DOHH2 (cell line): ENCODE measurements around the gene DNMT3A.

ENCODE experiments used
- CTCF ChIP-seq: fragments of 200-600 bp; sonication (generic); IDR thresholded peaks from one replicate; pipeline ENCODE4 v1.5.1; 2014; ENCODE audit warnings: antibody characterized with exemption, mild to moderate bottlenecking, low read depth, low read length; ENCODE audit not compliant: poor library complexity, severe bottlenecking
- EZH2phosphoT487 ChIP-seq: fragments of 200-600 bp; sonication (generic); IDR thresholded peaks from 2 replicates; pipeline ENCODE4 v1.6.1; 2017; ENCODE audit warnings: borderline replicate concordance, mild to moderate bottlenecking, antibody characterized with exemption, low read length, moderate library complexity, mixed read lengths

GRCh38 chr2:25369439-25369838, 27.7 kb upstream of the DNMT3A start:
- TF ChIP-seq CTCF (no peak), EZH2phosphoT487 (no peak)
